Limb (tissue), 2 donors: ENCODE measurements around the gene F5.
"Not testable (repeated sequence)": the region's sequence is repeated elsewhere in the genome, so short reads cannot be mapped to it uniquely, and the experiment has no call there.

Experiments
- DNase-seq, 2 donors: peaks; one replicate each; pipeline ENCODE4 v3.0.0-alpha.2; 2016; ENCODE audit errors: extremely low spot score in 2 of 2

F5 gene

GRCh38 chr1:169511316-169512005 lies 74.8 kb downstream of the F5 start:
- DNase-seq, result no peak

GRCh38 chr1:169510060-169510459 lies 76.2 kb downstream of the F5 start:
- DNase-seq, result no peak

GRCh38 chr1:169509354-169509753 lies 76.9 kb downstream of the F5 start:
- DNase-seq, result no peak

GRCh38 chr1:169508432-169509338 lies 77.6 kb downstream of the F5 start:
- no peak for DNase-seq

GRCh38 chr1:169507413-169507812 lies 78.9 kb downstream of the F5 start:
- DNase-seq, result no peak

DNA sequence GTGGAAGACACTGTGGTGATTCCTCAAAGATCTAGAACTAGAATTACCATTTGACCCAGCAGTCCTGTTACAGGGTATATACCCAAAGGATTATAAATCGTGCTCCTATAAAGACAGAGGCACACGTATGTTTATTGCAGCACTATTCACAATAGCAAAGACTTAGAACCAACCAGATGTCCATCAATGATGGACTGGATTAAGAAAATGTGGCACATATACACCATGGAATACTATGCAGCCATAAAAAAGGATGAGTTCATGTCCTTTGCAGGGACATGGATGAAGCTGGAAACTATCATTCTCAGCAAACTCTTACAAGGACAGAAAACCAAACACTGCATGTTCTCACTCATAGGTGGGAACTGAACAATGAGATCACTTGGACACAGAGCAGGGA lies 82.7 kb downstream of the F5 start:
- not testable (repeated sequence) for DNase-seq

GRCh38 chr1:169499807-169500206 lies 86.5 kb downstream of the F5 start:
- DNase-seq, result no peak

- no peak for DNase-seq
These were observed 89.0 kb downstream of the F5 start for GRCh38 chr1:169497317-169497716.

GRCh38 chr1:169495916-169496315 lies 90.4 kb downstream of the F5 start:
- DNase-seq, result no peak

DNA sequence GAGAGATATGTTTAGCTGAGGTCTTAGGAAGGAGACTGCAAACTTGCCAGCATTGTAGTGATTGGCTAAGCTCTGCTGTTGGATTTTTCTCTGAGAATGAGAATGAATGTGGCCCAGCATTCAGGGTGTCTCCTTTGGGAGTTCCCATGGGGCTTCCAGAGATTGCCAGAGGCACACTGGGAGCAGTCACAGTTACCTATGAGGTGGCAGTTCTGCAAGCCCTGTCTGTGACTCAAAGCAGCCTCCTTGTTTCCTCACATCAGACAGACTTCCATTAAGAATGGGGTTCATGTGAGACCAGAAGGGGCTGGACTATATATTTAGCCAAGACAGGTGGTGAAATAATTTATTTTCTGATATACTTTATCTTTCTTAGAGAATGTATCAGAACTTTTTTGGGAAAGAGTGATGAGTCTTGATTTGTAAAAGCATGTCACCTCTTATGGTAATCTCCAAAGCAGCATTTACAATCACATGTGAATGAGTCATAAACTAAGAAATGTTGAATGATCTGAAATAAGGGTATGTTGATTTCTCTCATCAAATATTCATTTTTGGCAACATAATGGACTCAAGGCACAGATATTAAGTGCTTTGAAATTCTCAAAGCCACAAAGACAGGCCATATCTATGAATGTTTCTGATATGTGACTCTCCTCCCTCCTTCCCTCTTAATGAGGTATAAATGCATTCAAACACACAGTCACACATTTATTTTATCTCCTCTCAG lies 91.1 kb downstream of the F5 start:
- DNase-seq, result no peak

DNA sequence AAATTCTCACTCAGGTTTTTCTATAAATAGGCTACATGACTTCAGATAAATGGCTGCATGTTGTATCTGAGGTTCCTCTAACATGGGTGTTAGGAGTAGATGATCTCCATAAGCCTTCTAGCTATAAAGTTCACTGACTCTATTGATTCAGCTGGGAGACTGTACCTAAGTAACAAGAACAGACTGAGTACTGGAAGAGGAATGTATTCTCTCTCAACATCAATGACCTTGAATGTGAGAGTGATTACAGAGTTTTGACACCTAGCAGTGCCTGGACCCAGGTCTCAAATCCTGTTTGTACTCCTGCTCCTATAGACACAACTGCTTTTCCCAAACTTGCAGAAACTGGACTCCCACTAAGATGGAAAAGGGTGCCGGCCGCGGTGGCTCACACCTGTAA lies 91.9 kb downstream of the F5 start:
- no peak for DNase-seq

DNA sequence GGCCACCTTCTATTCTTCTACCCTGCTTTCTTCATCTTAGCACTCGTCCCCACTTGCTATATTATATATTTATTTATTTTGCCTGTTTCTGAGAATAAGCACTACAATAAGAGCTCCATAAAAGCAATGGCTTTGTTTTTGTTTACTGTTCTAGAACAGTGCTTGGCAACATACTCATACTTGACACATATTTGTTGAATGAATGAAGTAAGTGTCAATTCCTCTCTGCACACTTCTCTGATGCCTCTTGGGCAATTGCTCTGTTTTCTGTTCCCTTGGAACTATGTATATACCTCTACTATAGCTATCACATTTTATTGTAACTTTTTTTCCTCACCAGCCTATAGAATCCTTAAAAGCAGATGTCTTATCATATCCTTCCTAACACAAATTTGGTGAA lies 93.0 kb downstream of the F5 start:
- DNase-seq, result no peak

- no peak for DNase-seq
These were observed 94.4 kb downstream of the F5 start for GRCh38 chr1:169491845-169492281.

- DNase-seq, result no peak
These were observed 98.1 kb downstream of the F5 start for GRCh38 chr1:169488157-169488556.

GRCh38 chr1:169487561-169487960 lies 98.7 kb downstream of the F5 start:
- no peak for DNase-seq

GRCh38 chr1:169487133-169487532 lies 99.1 kb downstream of the F5 start:
- no peak for DNase-seq

DNA sequence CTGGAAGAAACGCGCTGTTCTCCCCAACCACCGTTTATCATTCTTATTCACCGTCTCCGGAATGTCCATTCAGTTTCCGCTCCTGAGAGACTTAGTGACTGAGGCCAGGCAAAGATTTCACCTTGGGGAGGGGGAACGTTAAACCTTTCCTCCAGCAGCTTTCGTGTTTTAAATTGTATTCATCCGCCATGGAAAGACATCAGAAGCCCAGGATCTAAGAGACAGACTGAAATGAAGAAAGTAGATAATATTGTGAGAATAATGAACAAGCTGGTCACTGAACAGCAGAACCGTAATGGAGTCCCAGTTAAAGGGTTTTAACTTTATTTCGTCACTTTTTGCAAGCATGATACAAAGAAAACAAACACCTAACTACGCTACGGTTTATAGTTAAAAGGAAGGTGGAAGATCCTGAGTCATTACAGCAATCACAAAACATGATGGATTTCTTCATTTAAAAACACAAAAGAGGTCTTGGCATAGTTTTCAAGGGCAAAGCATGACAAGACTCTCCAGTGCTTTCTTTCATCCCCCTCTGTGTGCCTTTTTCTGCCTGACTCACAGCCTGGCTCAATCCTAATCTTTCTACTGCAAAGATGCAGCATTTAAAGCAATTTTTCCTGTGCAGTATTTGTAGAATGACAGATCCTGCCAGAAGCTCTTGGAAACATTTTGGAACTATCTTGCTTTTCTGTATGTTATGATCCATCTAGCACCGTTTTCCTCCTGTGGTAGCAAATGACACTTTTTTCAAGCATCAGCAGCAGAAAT lies 99.8 kb downstream of the F5 start:
- peak in 1 of 2 donors; percentile 29 for DNase-seq

GRCh38 chr1:169485431-169486280 lies 100.6 kb downstream of the F5 start, which contains the start of gene SLC19A2:
TSS of gene SLC19A2 (minus strand) at chr1:169485944. CDS start at chr1:169485766, 178 bp downstream.
- DNase-seq, result peak; percentile 99

DNA sequence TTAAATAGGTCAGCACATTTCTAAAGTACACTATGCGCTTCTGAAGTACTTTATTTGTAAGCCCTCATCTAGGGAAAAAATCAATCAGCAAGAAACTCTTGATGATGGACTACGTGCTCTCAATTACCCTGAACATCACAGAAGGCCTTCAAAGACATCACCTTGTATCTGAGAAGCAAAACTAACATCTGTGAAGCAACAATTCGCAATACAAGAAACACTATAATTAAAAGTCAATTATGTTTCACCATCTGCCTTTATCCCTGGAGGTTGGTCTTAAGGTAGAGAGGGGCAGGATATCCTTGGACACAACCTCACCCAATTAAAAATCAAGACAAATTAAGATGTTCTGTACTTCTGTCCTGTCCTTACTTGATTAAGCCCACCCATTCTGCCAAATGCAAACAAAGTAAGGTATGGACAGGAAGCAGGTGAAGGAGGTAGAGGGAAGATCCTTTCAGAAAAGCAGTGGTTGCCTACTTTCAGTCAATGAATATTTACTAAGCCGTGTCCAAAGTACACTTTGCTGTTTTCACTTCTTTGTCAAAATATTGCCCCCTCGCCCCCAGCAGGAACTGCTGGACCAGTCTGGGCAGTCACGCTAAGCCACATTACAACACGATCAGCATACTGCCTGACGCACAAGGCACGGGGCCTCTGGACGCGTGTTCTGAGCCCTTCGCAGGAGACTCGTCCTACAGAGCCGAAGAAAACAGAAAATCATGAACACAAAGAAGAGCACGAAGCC lies 101.4 kb downstream of the F5 start:
- DNase-seq, result peak in 1 of 2 donors; percentile 71
